Retinal pigment epithelial cell (primary cell): ENCODE results near the gene ATP1B1.
"Not testable (repeated sequence)": the region's sequence is repeated elsewhere in the genome, so short reads cannot be mapped to it uniquely, and the experiment has no call there.

Experiments used
- DNase-seq: peaks from one replicate; pipeline ENCODE4 v3.0.0-alpha.2; 2010; ENCODE audit warnings: low read depth
- H3K4me3 ChIP-seq: 2 replicates; pipeline ENCODE4 v1.5.1; 2011; ENCODE audit warnings: mild to moderate bottlenecking, low read length, control low read depth, moderate library complexity
- TF ChIP-seq, protein P1 (sequence below): conservative IDR thresholded peaks from 2 replicates; pipeline ENCODE4 v1.5.1; 2011; ENCODE audit warnings: low read depth, low read length, control low read depth, inconsistent platforms

The ATP1B1 gene

DNA sequence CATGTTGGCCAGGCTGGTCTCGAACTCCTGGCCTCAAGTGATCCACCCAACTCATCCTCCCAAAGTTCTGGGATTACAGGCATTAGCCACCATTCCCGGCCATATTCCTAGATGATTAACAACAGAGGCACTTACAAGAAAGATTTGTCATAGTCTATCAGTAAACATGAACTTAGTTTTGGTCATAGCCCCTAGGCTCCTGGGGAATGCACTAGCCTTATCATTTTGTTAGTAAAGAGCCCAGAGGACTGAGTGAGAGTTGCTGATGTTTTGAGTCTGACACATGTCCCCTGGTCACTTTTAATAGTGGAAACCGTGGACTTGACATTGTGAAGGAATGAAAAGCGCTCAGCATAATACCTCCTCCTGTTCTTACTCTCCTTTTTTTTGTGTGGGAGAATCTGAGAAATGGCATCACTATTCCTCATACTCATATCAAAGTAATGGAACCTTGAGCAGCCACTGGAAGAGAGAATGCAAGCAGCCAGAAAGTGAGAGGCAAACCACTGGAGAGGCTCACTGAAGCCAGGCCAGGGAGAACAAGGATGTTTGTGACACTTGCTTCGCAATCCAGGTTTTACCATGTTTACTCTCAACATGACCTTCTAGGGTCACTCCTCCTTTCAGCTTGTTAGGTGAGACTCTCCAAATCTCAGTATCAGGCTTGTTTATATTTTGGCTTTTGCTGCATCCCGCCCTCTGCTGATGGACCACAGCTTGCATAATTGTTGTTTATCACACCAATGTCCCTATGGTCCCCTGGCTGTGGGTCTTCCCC lies 14.8 kb downstream of the ATP1B1 start:
- TF ChIP-seq, protein P1, sequence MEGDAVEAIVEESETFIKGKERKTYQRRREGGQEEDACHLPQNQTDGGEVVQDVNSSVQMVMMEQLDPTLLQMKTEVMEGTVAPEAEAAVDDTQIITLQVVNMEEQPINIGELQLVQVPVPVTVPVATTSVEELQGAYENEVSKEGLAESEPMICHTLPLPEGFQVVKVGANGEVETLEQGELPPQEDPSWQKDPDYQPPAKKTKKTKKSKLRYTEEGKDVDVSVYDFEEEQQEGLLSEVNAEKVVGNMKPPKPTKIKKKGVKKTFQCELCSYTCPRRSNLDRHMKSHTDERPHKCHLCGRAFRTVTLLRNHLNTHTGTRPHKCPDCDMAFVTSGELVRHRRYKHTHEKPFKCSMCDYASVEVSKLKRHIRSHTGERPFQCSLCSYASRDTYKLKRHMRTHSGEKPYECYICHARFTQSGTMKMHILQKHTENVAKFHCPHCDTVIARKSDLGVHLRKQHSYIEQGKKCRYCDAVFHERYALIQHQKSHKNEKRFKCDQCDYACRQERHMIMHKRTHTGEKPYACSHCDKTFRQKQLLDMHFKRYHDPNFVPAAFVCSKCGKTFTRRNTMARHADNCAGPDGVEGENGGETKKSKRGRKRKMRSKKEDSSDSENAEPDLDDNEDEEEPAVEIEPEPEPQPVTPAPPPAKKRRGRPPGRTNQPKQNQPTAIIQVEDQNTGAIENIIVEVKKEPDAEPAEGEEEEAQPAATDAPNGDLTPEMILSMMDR = no peak
- DNase-seq = no peak
- H3K4me3 ChIP-seq = no peak overlapping the region

DNA sequence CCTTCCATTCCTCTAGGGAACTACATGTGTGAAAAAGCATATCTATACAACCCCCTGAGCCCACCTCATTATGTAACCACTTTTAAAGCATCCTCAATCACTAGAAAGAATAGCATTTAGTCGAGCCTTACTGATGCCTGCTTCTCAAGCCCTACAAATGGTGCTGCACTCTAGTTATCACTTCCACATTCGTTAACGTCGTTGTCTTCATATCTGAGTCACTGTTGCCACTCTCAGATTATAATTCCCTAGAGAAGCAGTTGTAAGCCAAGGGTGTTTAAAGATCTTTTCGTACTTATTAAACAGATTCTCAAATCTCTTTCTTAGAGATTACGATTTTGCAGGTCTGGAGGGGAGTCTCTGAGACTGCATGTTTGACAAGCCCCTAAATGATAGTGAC lies 16.5 kb downstream of the ATP1B1 start:
- no peak for DNase-seq
- TF ChIP-seq, protein P1 = no peak
- no peak overlapping the region for H3K4me3 ChIP-seq

DNA sequence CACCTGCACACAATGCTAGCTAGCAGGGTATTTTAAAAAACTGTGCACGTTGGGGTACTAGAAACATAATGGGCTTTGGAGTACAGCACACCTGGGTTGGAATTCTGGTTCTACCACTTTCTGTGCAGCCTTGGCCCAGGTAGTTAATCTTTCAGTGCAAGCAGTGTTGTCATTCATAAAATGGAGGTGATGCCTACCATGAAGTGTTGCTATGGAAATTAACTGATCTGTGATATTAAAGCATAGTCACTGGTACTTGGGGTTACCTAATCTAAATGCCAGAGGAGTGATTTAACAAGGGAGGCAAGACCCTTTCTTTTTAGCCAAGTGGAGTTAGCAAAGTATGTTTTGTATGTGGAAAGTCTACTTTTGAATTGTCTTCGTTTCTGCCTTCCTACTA lies 18.0 kb downstream of the ATP1B1 start:
- H3K4me3 ChIP-seq = no peak overlapping the region
- TF ChIP-seq, protein P1 = no peak
- DNase-seq = no peak

DNA sequence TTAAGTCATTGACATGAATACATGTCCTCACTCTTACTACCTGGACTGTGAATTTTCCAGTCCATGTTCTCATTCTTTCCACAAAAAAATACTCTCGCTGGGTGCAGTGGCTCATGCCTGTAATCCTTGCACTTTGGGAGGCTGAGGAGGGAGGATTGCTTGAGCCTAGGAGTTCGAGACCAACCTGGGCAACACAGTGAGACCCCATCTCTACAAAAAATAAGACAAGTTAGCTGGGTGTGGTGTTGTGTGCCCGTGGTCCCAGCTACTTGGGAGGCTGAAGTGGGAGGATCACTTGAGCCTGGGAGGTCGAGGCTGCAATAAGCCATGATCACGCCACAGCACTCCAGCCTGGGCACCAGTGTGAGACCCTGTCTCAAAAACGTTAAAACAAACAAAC lies 19.1 kb downstream of the ATP1B1 start:
- H3K4me3 ChIP-seq, DNase-seq: not testable (repeated sequence)

DNA sequence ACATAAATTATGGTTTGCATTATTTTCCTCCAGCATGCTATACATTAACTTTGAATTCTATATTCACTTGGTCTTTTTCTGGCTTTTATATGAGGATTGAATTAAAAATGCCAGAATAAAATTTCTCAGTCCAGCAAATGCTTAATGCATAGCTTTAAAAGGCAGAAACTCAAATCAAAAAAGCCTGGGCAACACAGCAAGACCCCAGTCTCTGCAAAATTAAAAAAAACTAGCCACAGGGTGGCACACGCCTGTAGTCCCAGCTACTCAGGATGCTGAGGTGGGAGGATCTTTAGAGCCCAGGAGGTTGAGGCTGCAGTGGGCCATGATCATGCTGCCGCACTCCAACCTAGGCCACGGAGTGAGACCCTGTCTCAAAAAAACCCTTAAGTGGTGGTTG lies 19.8 kb downstream of the ATP1B1 start:
- TF ChIP-seq, protein P1 = no peak
- H3K4me3 ChIP-seq = no peak overlapping the region
- no peak for DNase-seq

DNA sequence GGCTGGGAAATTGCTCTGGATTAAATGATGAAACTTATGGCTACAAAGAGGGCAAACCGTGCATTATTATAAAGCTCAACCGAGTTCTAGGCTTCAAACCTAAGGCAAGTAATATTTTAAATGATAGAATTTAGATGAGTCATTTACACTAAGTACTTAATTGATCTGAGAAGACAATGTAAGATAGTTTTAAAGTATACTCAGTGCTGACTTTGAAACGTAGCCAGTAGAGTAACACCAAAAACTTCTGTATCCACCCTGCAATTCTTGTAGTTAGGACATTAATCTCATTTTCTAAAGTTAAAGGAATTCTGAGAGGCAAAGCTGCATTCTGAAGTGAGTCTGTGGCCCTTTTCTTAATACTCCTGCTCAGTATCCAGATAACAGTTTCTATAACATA lies 20.8 kb downstream of the ATP1B1 start:
- DNase-seq = no peak
- TF ChIP-seq, protein P1 = no peak
- H3K4me3 ChIP-seq = no peak overlapping the region

DNA sequence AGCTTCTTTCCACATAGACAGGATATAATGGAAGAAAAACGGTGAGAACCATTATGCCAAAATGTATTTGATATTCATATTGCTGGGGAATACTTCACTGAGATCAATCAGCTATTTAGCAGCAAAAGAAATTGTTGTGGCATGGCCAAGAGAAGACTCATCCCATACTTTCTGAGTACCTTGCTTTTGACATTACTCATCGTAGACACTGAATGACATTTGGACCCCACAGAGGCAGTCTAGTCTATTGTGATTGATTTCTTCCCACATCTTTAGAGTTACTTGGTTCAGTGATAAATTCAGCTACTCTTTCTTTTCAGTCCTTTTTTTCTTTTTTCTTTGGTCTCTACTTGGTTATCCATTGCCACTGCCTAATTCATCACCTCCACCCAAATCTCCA lies 22.1 kb downstream of the ATP1B1 start:
- H3K4me3 ChIP-seq = no peak overlapping the region
- TF ChIP-seq, protein P1 = no peak
- DNase-seq = no peak
